HL-60 (cell line): Measurements from ENCODE around the gene SDK1.

Experiments
- CTCF ChIP-seq: IDR thresholded peaks from one replicate; pipeline ENCODE4 v1.5.1; 2011; ENCODE audit warnings: low read length, control low read depth, inconsistent platforms; ENCODE audit not compliant: insufficient read depth
- GABPA ChIP-seq: IDR thresholded peaks from 2 replicates; pipeline ENCODE4 v1.6.1; 2012; ENCODE audit warnings: low read depth
- POLR2AphosphoS5 ChIP-seq: IDR thresholded peaks from 2 replicates; pipeline ENCODE4 v1.6.1; 2012; ENCODE audit warnings: low read depth
- REST ChIP-seq: IDR thresholded peaks from 2 replicates; pipeline ENCODE4 v1.6.1; 2012; ENCODE audit warnings: low read depth; ENCODE audit not compliant: insufficient replicate concordance
- SPI1 ChIP-seq: IDR thresholded peaks from 2 replicates; pipeline ENCODE4 v1.6.1; 2012; ENCODE audit warnings: low read depth, mild to moderate bottlenecking, borderline replicate concordance

DNA sequence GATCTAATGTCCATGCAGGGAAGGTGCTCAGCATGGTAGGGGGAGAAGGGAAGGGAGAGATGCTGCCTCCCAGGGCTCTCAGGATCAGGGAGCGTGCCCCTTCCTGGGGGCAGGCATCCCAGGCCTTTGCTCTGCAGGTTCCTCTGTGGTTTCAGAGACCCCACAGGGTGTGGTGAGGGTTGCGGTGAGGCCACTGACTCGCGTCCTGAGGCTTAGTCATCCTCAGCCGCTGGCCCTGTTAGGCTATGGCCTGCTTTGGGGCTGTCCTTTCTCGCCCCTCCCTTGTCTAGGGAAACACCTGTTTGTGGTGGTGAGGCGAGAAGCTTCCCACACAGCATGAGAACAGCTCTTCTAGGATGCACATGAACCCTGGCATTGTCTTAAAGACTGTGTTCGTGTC, 822.8 kb downstream of the SDK1 start:
- TF ChIP-seq SPI1 = no peak
- no peak for TF ChIP-seq CTCF
- no peak for TF ChIP-seq REST
- no peak for TF ChIP-seq GABPA
- no peak for TF ChIP-seq POLR2AphosphoS5
